Activated CD4-positive, alpha-beta T cell treated with anti-CD3 and anti-CD28 coated beads, Interleukin-2, Interleukin-6, amounts not matched to agents 100 ng/mL and 50 ng/mL, durations not matched to agents 16 hours and 8 hours (primary cell): ENCODE data around the gene SAMHD1.
"Not testable (repeated sequence)": the region's sequence is repeated elsewhere in the genome, so short reads cannot be mapped to it uniquely, and the experiment has no call there.

Source experiments
- DNase-seq: peaks from one replicate; pipeline ENCODE4 v3.0.0-alpha.2; 2020

SAMHD1 gene

GRCh38 chr20:36951198-36951978 is at the start of gene SAMHD1:
SAMHD1 (minus strand) TSS chr20:36951708; CDS start chr20:36951643, 65 bp downstream.
- DNase-seq: peak; percentile 98

GRCh38 chr20:37000171-37000570 is 48.7 kb upstream of the SAMHD1 start:
- DNase-seq: not testable (repeated sequence)

- no peak for DNase-seq
Measured at GRCh38 chr20:36998652-36999051, 47.1 kb upstream of the SAMHD1 start.

DNA sequence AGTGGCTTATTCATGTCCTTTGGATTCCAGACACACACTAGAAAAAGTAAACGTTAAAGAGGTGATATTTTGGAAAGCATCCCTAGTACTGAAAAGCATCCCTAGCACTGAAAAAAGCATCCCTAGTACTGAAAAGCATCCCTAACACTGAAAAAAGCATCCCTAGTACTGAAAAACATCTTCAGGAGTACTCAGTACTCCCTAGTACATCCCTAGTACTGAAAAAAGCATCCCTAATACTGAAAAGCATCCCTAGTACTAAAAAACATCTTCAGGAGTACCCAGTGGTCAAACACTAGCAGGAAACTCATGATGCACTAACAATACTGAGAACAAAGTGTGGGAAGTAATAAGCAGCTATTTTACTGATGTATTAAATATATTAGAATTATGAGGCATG is 45.6 kb upstream of the SAMHD1 start:
- DNase-seq: no peak

DNA sequence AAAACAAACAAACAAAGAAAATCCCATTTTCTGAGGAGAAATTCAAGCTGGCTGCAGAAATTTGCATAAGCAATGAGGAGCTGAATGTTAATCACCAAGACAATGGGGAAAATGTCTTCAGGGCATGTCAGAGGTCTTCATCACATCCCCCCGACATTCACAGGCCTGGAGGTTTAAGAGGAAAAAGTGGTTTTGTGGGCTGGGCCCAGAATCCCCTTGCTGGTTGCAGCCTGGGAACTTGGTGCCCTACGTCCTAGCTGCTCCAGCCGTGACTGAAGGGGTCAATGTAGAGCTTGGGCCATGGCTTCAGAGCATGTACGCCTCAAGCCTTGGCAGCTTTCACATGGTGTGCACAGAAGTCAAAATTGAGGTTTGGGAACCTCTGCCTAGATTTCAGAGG is 42.7 kb upstream of the SAMHD1 start:
- not testable (repeated sequence) for DNase-seq

GRCh38 chr20:36992802-36993334 is 41.4 kb upstream of the SAMHD1 start:
- no peak for DNase-seq

GRCh38 chr20:36991703-36992102 is 40.2 kb upstream of the SAMHD1 start:
- DNase-seq: no peak

DNA sequence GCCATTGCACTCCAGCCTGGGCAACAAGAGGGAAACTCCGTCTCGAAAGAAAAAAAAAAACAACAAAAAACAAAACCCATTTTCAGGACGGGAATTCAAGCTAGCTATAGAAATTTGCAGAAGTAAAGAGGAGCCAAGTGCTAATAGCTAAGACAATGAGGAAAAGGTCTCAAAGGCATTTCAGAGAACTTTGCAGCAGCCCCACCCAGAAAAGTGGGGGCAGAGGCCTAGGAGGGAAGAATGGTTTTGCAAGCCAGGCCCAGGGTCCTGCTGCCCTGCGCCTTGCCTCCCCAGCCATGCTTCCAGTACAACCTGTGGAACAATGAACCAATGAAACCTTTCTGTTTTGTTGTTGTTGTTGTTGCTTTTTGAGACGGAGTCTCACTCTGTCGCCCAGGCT is 38.3 kb upstream of the SAMHD1 start:
- DNase-seq: no peak

GRCh38 chr20:36988494-36988966 is 37.0 kb upstream of the SAMHD1 start:
- DNase-seq: no peak

GRCh38 chr20:36984257-36984638 is 32.7 kb upstream of the SAMHD1 start:
- DNase-seq: no peak

GRCh38 chr20:36975099-36975818 is 23.8 kb upstream of the SAMHD1 start:
- peak; percentile 63 for DNase-seq

DNA sequence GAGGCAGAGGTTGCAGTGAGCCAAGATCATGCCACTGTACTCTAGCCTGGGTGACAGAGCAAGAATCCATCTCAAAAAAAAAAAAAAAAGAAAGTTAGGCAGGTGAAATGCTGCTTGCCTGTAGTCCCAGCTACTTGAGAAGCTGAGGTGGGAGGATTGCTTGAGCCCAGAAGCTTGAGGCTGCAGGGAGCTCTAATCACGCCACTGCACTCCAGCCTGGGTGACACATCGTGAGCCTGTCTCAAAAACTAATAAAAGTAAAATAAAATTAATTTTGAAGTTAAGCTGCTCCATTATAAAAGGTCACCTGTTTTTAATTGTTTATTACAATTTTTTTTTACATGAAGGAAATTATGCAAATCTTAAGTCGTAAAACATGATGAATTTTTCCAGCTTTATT is 23.2 kb upstream of the SAMHD1 start:
- no peak for DNase-seq

DNA sequence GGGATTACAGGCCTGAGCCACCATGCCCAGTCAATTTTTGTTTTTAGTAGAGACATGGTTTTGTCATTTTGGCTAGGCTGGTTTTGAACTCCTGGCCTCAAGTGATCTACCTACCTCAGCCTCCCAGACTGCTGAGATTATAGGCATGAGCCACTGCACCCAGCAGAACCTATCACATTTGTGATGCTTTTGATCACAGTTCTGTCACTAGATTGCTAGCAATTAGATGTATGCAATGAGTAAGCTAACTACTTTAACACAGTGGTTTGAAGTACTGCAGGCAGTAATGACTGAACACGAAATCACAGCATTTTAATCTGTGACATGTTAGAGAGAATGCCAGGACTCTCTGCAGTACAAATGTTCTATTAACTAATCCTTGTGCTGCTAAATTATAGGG is 19.6 kb upstream of the SAMHD1 start:
- no peak for DNase-seq

DNA sequence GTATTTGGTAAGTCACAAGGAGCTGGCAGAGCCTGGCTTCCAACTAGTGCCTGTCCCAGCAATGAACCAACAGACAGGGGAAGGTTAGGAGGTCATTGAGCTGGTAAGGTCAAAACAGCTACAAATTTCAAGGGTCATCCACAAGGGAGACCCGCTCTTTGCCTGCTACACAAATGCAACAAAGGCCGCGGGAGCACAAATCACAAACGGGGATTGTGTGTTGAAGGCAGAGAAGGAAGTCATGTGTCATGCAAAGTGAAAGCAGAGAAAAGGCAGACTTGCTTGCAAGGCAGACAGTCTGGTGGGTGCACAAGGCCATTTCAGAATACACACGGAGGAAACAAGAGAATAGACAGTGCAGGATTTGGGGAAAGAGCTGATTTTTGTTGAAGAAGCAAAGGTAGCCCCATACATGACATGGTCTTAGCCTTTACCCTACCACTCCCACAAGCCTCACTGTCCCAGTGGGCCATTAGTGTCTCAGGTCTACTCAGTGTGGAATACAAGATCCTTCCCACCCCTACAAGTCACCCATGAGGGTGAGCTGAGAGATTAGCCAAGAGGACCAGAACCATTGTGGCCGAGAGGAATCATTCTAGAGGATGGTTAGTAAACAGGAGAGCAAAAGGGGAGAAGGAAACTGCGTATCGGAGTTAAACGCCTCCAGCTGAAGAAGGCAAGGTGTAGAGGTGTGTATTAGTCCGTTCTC is 18.1 kb upstream of the SAMHD1 start:
- DNase-seq: peak; percentile 23

DNA sequence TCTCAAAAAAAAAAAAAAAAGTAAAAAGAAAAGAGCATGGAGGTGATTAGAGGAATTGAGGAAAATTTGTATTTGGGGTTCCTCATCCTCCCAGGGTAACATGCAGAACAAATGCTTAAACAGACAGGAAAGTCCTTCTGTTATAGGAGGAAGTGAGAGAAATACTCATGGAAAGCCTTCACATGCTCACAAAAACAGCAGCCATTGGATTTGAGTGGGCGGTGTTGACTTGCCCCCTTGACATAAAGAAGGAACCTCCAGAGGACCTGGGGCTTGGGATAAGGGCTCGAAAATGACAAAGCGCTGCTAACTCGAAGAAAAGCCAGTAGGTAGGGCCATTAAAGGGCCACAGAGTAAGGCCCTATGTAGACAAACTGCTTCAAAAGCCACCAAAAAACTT is 17.5 kb upstream of the SAMHD1 start:
- no peak for DNase-seq

- DNase-seq: no peak
Measured at GRCh38 chr20:36967636-36968035, 16.1 kb upstream of the SAMHD1 start.

DNA sequence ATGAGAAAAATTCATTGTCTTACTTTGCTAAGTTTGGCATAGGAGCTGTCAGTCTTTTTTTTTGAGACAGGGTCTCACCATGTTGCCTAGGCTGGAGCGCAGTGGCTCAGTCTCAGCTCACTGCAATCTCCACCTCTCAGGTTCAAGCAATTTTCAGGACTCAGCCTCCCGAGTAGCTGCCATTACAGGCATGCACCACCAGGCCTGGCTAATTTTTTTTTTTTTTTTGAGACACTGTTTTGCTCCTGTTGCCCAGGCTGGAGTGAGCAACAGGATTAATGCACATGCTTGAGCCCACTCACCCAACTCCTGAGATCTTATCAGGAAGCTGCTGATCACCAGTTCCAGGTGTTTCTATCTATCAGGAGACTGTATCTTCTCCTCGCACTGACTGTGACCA is 15.5 kb upstream of the SAMHD1 start:
- not testable (repeated sequence) for DNase-seq

DNA sequence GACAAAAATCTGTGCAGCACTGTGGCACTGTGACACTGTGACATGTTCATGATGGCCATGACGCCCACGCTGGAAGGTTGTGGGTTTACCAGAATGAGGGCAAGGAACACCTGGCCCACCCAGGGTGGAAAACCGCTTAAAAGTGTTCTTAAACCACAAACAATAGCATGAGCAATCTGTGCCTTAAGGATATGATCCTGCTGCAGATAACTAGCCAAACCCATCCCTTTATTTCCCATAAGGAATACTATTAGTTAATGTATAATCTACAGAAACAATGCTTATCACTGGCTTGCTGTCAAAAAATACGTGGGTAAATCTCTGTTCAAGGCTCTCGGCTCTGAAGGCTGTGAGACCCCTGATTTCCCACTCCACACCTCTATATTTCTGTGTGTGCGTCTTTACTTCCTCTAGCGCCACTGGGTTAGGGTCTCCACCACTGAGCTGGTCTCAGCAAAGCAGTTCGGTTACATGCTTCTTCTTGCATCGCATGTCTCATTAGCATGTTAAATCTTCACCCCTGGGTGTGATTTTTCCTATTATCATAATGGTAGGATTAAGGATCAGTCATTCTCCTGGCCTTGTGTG is 10.9 kb upstream of the SAMHD1 start:
- DNase-seq: not testable (repeated sequence)

DNA sequence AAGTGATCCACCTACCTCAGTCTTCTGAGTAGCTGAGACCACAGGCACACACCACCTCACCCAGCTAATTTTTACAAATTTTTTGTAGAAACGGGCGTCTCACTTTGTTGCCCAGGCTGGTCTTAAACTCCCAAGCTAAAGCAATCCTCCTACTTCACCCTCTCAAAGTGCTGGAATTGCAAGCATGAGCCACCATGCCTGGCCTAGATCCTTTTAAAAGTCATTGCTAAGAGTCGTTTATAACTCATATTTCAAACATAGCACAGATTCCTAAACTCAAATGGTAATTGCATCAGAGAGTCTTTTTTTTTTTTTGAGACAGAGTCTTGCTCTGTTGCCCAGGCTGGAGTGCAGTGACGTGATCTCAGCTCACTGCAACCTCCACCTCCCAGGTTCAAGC is 7.7 kb upstream of the SAMHD1 start:
- no peak for DNase-seq

DNA sequence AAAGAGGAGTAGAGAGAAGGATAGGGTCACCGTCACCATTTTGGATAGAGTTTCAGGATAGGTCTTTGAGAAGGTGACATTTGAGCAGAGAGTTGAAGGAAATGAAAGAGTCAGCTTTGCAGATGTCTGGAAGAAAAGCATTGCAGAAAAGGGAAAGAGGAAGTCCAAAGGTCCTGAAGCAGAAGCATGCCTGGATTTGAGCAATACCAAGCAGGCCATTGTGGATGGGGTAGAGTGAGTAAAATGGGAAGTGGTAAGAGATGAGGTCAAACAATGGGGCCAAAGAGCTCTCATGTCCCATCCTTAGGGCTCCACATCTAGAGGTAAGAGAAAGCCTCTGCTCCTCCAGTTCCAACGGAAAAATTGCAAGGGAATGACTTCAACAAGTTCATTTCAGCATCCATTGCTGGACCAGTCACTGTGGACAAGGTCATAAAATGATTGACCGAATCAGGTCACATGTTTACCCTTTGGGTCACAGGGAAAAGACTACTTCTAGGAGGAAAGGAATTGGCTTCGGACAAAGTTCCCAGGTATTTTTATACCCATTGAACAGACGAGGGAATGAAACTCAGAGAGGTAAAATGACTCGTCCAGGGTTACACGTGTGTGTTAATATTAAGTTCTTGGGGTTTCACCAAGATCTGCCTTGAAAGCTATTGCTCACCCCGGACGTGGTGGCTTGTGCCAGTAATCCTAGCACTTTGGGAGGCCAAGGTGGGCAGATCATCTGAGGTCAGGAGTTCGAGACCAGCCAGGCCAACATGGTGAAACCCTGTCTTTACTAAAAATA is 6.6 kb upstream of the SAMHD1 start:
- DNase-seq: no peak

- no peak for DNase-seq
Measured at GRCh38 chr20:36956674-36957073, 5.2 kb upstream of the SAMHD1 start.

- no peak for DNase-seq
Measured at GRCh38 chr20:36956016-36956415, 4.5 kb upstream of the SAMHD1 start.
